Stomach smooth muscle (tissue), 2 donors: Measurements from ENCODE around the gene DTX3.
"Not testable (repeated sequence)": the region's sequence is repeated elsewhere in the genome, so short reads cannot be mapped to it uniquely, and the experiment has no call there.

Experiments used
- H3K27ac ChIP-seq: one replicate; pipeline ENCODE4 v1.7.0; 2013; ENCODE audit warnings: mild to moderate bottlenecking, low read length, inconsistent platforms
- H3K27me3 ChIP-seq, 2 donors: one replicate each; pipeline ENCODE4 v1.7.0; 2013; ENCODE audit warnings: low read length in 2 of 2; ENCODE audit not compliant: insufficient read depth in 2 of 2, control insufficient read depth in 1 of 2
- H3K36me3 ChIP-seq, 2 donors: one replicate each; pipeline ENCODE4 v1.7.0; 2013; ENCODE audit warnings: low read length in 2 of 2; ENCODE audit not compliant: control insufficient read depth in 2 of 2, insufficient read depth in 2 of 2
- H3K4me1 ChIP-seq: one replicate; pipeline ENCODE4 v1.7.0; 2013; ENCODE audit warnings: low read length; ENCODE audit not compliant: control insufficient read depth, insufficient read depth
- H3K4me3 ChIP-seq, 2 donors: one replicate each; pipeline ENCODE4 v1.7.0; 2013; ENCODE audit warnings: low read length in 2 of 2
- H3K9ac ChIP-seq, 2 donors: one replicate each; pipeline ENCODE4 v1.7.0; 2013; ENCODE audit warnings: low read length in 2 of 2, mild to moderate bottlenecking in 1 of 2
- H3K9me3 ChIP-seq, 2 donors: one replicate each; pipeline ENCODE4 v1.7.0; 2013; ENCODE audit warnings: low read length in 2 of 2; ENCODE audit not compliant: control insufficient read depth in 2 of 2
- donor health status: healthy.
- donor health status: Pancreatic carcinoma.

Gene DTX3

DNA sequence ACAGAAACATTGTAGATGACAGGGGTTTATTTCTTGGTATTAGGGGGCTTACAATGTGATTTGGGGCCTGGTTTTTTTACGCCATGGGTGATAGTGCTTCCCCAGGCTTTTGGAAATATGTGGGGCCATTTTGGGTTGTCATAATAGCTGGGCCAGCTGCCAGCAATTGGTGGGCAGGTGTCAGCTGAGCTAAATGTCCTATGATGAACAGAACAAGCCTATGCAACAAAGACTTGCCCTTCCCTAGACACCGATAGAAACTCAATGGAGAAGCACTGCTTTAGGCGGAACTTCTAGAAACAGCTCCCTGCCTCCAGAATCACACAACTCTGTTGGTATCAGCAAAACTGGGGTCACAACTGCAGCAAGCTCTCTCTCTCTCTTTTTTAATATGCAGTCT, 33.5 kb downstream of the DTX3 start:
- H3K4me1 ChIP-seq = peaks cover 4% of the 10 kb centered on the region
- H3K27ac ChIP-seq = no peak overlapping the region
- H3K36me3 ChIP-seq = no peaks in the 10 kb centered on the region
- H3K9ac ChIP-seq = no peak overlapping the region
- H3K4me3 ChIP-seq = no peak overlapping the region
- H3K27me3 ChIP-seq = peaks cover 10 to 14% of the 10 kb centered on the region in 2 donors
- no peaks in the 10 kb centered on the region for H3K9me3 ChIP-seq

DNA sequence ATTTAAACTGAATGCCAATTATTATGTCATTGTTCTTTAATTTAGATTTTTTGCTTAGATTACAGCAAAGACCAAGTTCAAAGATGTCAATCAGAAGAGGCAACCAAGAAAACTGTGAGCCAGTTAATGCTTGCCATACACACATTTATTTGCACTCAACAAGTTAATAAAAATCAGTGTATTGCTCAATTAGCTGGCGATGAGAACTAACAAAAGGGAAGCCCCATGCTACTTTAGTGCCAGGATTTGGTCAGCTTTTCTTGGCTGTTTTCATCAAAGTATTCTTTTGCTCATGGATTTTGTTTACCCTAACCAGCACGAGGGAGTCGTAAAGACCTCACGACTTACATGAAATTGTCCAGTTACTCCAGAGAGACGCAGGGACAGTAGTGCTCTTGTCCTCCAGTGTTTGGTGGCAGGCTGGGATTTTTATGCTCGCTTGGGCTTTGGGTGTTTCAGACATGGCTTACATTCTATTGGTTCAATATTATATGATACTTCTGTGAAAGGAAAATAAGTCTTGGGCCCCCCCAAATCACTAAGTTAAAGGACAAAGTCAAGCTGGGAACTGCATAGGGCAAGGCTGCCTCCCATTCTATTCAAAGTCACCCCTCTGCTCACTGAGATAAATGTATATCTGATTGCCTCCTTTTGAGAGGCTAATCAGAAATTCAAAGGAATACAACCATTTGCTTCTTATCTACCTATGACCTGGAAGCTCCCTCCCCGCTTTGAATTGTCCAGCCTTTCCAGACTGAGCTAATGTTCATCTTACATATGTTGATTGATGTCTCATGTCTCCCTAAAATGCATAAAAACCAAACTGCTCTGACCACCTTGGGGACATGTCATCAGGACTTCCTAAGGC, 35.8 kb downstream of the DTX3 start:
- Histone ChIP-seq H3K9me3 (no peaks in the 10 kb centered on the region), H3K27me3 (peaks cover 7 to 8% of the 10 kb centered on the region in 2 donors), H3K36me3 (no peaks in the 10 kb centered on the region), H3K4me1 (no peaks in the 10 kb centered on the region), H3K9ac (no peak overlapping the region), H3K27ac (no peak overlapping the region), H3K4me3 (no peak overlapping the region)

GRCh38 chr12:57641699-57642442, 37.2 kb downstream of the DTX3 start:
- no peaks in the 10 kb centered on the region for H3K36me3 ChIP-seq
- H3K4me1 ChIP-seq = no peaks in the 10 kb centered on the region
- no peaks in the 10 kb centered on the region for H3K9me3 ChIP-seq
- peaks cover 4 to 7% of the 10 kb centered on the region in 2 donors for H3K27me3 ChIP-seq
- H3K9ac ChIP-seq = no peak overlapping the region
- H3K4me3 ChIP-seq = no peak overlapping the region
- no peak overlapping the region for H3K27ac ChIP-seq

- not testable (repeated sequence) for H3K9ac ChIP-seq, H3K4me1 ChIP-seq, H3K27ac ChIP-seq
Observed at GRCh38 chr12:57645990-57646658, 41.5 kb downstream of the DTX3 start.

DNA sequence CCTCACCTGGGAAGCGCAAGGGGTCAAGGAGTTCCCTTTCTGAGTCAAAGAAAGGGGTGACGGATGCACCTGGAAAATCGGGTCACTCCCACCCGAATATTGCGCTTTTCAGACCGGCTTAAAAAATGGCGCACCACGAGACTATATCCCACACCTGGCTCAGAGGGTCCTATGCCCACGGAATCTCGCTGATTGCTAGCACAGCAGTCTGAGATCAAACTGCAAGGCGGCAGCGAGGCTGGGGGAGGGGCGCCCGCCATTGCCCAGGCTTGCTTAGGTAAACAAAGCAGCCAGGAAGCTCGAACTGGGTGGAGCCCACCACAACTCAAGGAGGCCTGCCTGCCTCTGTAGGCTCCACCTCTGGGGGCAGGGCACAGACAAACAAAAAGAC, 42.0 kb downstream of the DTX3 start:
- not testable (repeated sequence) for H3K4me3 ChIP-seq, H3K27ac ChIP-seq, H3K9me3 ChIP-seq, H3K9ac ChIP-seq, H3K4me1 ChIP-seq, H3K36me3 ChIP-seq, H3K27me3 ChIP-seq

More at GRCh38 chr12:57645990-57646658, 41.5 kb downstream of the DTX3 start:
- not testable (repeated sequence) for H3K9me3 ChIP-seq, H3K27me3 ChIP-seq, H3K4me3 ChIP-seq, H3K36me3 ChIP-seq

DNA sequence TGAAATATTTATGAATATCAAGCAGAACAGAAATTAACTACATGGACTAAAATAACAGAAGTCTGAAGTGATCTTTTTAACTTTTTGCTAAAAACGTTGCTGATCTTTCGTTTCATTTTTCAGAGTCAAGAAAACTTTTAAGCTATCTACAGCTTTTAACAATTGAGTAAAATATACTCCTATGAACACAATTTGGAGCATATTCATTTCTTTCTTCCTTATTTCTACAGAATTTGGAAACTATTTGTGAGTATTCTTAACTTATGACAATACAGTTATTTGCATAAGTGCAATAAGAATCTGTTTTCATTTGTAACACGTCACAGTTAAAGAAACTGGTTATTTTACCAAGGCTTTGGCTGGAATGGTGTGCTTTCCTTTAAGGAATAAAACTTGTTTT, 49.4 kb downstream of the DTX3 start:
- H3K9ac ChIP-seq = no peak overlapping the region
- no peaks in the 10 kb centered on the region for H3K36me3 ChIP-seq
- no peak overlapping the region for H3K4me3 ChIP-seq
- no peaks in the 10 kb centered on the region for H3K9me3 ChIP-seq
- H3K4me1 ChIP-seq = no peaks in the 10 kb centered on the region
- H3K27ac ChIP-seq = no peak overlapping the region
- H3K27me3 ChIP-seq = no peaks in the 10 kb centered on the region

- no peak overlapping the region for H3K27ac ChIP-seq
- H3K36me3 ChIP-seq = no peaks in the 10 kb centered on the region
- H3K27me3 ChIP-seq = no peaks in the 10 kb centered on the region
- no peaks in the 10 kb centered on the region for H3K4me1 ChIP-seq
- no peak overlapping the region for H3K9ac ChIP-seq
- H3K4me3 ChIP-seq = no peak overlapping the region
- no peaks in the 10 kb centered on the region for H3K9me3 ChIP-seq
Observed at GRCh38 chr12:57655541-57656240, 51.1 kb downstream of the DTX3 start.

DNA sequence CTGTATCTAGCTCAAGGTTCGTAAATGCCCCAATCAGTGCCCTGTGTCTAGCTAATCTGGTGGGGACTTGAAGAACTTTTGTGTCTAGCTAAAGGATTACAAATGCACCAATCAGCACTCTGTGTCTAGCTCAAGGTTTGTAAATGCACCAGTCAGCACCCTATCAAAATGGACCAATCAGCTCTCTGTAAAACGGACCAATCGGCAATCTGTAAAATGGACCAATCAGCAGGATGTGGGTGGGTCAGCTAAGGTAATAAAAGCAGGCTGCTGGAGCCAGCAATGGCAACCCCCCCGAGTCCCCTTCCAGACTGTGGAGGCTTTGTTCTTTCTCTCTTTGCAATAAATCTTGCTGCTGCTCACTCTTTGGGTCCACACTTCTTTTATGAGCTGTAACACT, 51.8 kb downstream of the DTX3 start:
- H3K27ac ChIP-seq, H3K4me3 ChIP-seq, H3K27me3 ChIP-seq, H3K9me3 ChIP-seq, H3K4me1 ChIP-seq, H3K36me3 ChIP-seq, H3K9ac ChIP-seq: not testable (repeated sequence)

GRCh38 chr12:57657744-57658143, 53.1 kb downstream of the DTX3 start:
- H3K36me3 ChIP-seq = no peaks in the 10 kb centered on the region
- H3K27me3 ChIP-seq = no peaks in the 10 kb centered on the region
- no peak overlapping the region for H3K9ac ChIP-seq
- no peaks in the 10 kb centered on the region for H3K9me3 ChIP-seq
- no peaks in the 10 kb centered on the region for H3K4me1 ChIP-seq
- H3K4me3 ChIP-seq = no peak overlapping the region
- no peak overlapping the region for H3K27ac ChIP-seq

DNA sequence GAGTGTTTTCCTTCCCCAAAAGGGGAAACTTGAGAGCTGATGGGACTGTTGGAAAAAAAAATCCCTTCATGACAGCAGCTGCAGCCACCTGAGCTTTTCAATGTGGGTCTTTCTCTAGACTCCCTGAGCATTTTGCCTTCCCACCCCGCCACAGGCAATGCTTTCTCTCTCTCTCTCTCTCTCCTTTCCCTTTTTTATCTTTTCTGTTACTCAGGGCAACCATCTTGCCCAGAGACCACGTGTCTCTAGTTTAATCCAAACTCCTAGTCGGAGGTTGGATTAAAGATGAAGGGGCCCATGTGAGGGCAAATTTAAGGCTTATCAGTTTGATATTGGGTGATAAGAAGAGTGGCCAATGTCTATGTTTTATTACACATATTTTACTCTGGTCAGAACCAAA, 54.3 kb downstream of the DTX3 start:
- H3K9me3 ChIP-seq = no peaks in the 10 kb centered on the region
- H3K27me3 ChIP-seq = no peaks in the 10 kb centered on the region
- no peaks in the 10 kb centered on the region for H3K4me1 ChIP-seq
- H3K4me3 ChIP-seq = no peak overlapping the region
- no peaks in the 10 kb centered on the region for H3K36me3 ChIP-seq
- H3K9ac ChIP-seq = no peak overlapping the region
- no peak overlapping the region for H3K27ac ChIP-seq
